ENCODE results near the gene OR7G1. TPM values are rescaled to one million over a fixed set of nuclear protein-coding genes. Genes with fewer than 3 reads are reported as not detected.

Gene OR7G1
- total RNA-seq, 1 experiment from 2014 or later = not detected

DNA sequence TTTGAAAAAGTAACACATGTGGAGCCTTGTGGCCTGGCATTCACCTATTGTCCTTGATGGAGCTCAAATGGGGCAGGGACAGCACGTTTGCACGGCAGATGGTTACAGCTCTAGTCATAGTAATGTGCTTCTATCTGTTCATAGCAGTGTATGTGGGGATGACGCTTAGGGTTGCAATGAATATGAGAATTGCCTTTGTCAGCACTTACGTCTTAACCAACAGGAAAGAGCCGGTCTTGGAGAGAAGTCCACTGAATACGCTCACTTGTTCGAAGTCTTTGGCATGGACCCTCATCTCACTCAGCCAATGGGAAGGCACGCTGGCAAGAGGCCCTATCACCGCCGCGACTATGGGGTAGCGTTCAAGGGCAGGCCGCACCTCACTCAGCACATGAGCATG, 44.3 kb upstream of the OR7G1 start (continued):
- TF ChIP-seq OVOL2 (CRISPR knock-in tag; IDR thresholded peaks at IDR 0.05; ENCODE audit: borderline replicate concordance) (no peak), ZNF317 (CRISPR knock-in tag; IDR thresholded peaks at IDR 0.05; ENCODE audit: borderline replicate concordance, low read depth) (no peak), ZNF671 (CRISPR knock-in tag; IDR thresholded peaks at IDR 0.05) (no peak)

DNA sequence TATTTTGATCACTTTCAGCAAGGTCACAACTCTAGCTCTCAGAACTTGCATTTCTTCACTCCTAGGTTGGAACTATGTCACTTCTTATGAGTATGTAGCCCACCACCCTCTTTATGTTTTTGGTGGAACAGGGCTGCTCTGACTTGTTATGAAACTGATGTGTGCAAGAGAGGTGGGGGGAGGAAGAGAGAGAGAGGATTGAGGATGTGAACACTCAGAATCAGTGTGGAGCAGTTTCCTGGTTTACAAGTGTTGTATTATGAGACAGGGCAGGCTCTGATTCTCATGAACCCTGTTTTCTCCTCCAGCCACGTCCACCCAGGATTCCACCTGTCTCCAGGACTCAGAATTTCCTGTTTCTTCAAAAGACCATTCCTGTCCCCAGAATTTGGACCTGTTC, 40.7 kb upstream of the OR7G1 start:
- Mint-ChIP-seq H3K4me1 (no peaks in the 10 kb centered on the region), H3K36me3 (peaks cover 99% of the 10 kb centered on the region), H3K4me3 (no peak overlapping the region), H3K9me3 (peaks cover 31% of the 10 kb centered on the region), H3K27ac (no peak overlapping the region), H3K27me3 (ENCODE audit: low read depth) (peaks cover 3% of the 10 kb centered on the region; the same call in 1 of the 2 replicates)
- ATAC-seq (no peak), DNase-seq (ENCODE audit: low spot score) (no peak)
- POLR2A ChIA-PET = no interaction called here
- TF ChIP-seq ZNF121 (CRISPR knock-in tag; IDR thresholded peaks at IDR 0.05) (no peak), FOXJ3 (CRISPR knock-in tag; IDR thresholded peaks at IDR 0.05; ENCODE audit: borderline replicate concordance) (no peak), RELA (CRISPR knock-in tag; IDR thresholded peaks at IDR 0.05; ENCODE audit: borderline replicate concordance) (no peak), ZNF416 (CRISPR knock-in tag; IDR thresholded peaks at IDR 0.05) (no peak), CTCF (IDR thresholded peaks at IDR 0.05) (no peak), ZNF219 (CRISPR knock-in tag; IDR thresholded peaks at IDR 0.05; ENCODE audit: borderline replicate concordance) (no peak), HMGXB4 (CRISPR knock-in tag; IDR thresholded peaks at IDR 0.05) (no peak), USF2 (CRISPR knock-in tag; IDR thresholded peaks at IDR 0.05) (no peak), NR1H2 (CRISPR knock-in tag; IDR thresholded peaks at IDR 0.05) (no peak), SOX15 (CRISPR knock-in tag; IDR thresholded peaks at IDR 0.05) (no peak), CBFB (CRISPR knock-in tag; IDR thresholded peaks at IDR 0.05; ENCODE audit: low read depth) (no peak), E2F4 (CRISPR knock-in tag; IDR thresholded peaks at IDR 0.05; ENCODE audit: borderline replicate concordance, low read depth) (no peak), TEAD4 (CRISPR knock-in tag; IDR thresholded peaks at IDR 0.05) (no peak), NR3C1 (CRISPR knock-in tag; conservative IDR thresholded peaks at IDR 0.05; ENCODE audit: low read depth) (no peak), CREB1 (CRISPR knock-in tag; IDR thresholded peaks at IDR 0.05) (no peak)
- TF ChIP-seq, protein P1, sequence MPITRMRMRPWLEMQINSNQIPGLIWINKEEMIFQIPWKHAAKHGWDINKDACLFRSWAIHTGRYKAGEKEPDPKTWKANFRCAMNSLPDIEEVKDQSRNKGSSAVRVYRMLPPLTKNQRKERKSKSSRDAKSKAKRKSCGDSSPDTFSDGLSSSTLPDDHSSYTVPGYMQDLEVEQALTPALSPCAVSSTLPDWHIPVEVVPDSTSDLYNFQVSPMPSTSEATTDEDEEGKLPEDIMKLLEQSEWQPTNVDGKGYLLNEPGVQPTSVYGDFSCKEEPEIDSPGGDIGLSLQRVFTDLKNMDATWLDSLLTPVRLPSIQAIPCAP (CRISPR knock-in tag; IDR thresholded peaks at IDR 0.05) = no peak
- TF ChIP-seq, protein P2, sequence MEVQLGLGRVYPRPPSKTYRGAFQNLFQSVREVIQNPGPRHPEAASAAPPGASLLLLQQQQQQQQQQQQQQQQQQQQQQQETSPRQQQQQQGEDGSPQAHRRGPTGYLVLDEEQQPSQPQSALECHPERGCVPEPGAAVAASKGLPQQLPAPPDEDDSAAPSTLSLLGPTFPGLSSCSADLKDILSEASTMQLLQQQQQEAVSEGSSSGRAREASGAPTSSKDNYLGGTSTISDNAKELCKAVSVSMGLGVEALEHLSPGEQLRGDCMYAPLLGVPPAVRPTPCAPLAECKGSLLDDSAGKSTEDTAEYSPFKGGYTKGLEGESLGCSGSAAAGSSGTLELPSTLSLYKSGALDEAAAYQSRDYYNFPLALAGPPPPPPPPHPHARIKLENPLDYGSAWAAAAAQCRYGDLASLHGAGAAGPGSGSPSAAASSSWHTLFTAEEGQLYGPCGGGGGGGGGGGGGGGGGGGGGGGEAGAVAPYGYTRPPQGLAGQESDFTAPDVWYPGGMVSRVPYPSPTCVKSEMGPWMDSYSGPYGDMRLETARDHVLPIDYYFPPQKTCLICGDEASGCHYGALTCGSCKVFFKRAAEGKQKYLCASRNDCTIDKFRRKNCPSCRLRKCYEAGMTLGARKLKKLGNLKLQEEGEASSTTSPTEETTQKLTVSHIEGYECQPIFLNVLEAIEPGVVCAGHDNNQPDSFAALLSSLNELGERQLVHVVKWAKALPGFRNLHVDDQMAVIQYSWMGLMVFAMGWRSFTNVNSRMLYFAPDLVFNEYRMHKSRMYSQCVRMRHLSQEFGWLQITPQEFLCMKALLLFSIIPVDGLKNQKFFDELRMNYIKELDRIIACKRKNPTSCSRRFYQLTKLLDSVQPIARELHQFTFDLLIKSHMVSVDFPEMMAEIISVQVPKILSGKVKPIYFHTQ (CRISPR knock-in tag; IDR thresholded peaks at IDR 0.05) = no peak
- CTCF ChIA-PET = no interaction called here
